SJSA1 (cell line): ENCODE data around the gene CYP46A1. TPM values are rescaled to one million over a fixed set of nuclear protein-coding genes. Genes with fewer than 3 reads are reported as not detected.

Experiments used
- DNase-seq, 2 experiments: peaks; one replicate each; pipeline ENCODE4 v3.0.0-alpha.2; 2015 to 2020; ENCODE audit warnings: low spot score in 2 of 2, low read depth in 1 of 2
- H3K27ac ChIP-seq: fragments of 250-450 bp; sonication (Bioruptor Pico); 2 replicates; pipeline ENCODE4 v1.5.1; 2020; ENCODE audit warnings: mild to moderate bottlenecking, moderate library complexity
- H3K27me3 ChIP-seq: fragments of 250-450 bp; sonication (Bioruptor Pico); replicated peaks from 2 replicates; pipeline ENCODE4 v1.5.1; 2020; ENCODE audit warnings: mild to moderate bottlenecking, moderate library complexity
- H3K36me3 ChIP-seq: fragments of 250-450 bp; sonication (Bioruptor Pico); 2 replicates; pipeline ENCODE4 v1.5.1; 2020; ENCODE audit warnings: mild to moderate bottlenecking
- H3K4me1 ChIP-seq: fragments of 250-450 bp; sonication (Bioruptor Pico); replicated peaks from 2 replicates; pipeline ENCODE4 v1.6.1; 2021; ENCODE audit warnings: mild to moderate bottlenecking
- H3K4me3 ChIP-seq: fragments of 250-450 bp; sonication (Bioruptor Pico); 2 replicates; pipeline ENCODE4 v1.5.1; 2020; ENCODE audit warnings: mild to moderate bottlenecking
- H3K9me3 ChIP-seq: fragments of 250-450 bp; sonication (Bioruptor Pico); replicated peaks from 2 replicates; pipeline ENCODE4 v1.5.1; 2020; ENCODE audit warnings: mild to moderate bottlenecking
- total RNA-seq: library from RNA; depleted of rRNA; stranded (reverse); fragments of >200 nt; shearing (Covaris generic); gene quantifications from 2 replicates; pipeline ENCODE4 v1.2.3, GENCODE V29; 2014

Gene CYP46A1
- total RNA-seq, 1 experiment from 2014 or later, result 0.21 TPM

DNA sequence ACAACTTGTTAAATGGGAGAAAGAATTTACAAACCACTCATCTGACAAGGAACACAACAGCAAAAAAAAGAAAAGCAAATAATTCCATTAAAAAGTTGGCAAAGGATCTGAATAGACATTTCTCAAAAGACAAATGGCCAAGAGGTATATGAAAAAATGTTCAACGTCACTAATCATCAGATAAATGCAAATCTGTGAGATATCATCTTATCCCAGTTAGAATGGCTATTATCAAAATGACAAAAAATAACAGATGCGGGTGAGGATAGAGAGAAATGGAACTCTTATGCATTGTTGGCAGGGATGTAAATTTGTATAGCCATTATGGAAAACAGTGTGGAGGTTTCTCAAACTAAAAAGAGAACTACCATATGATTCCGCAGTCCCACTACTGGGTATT lies 29.9 kb downstream of the CYP46A1 start:
- Histone ChIP-seq H3K4me3 (no peak overlapping the region), H3K4me1 (no peaks in the 10 kb centered on the region), H3K36me3 (no peaks in the 10 kb centered on the region), H3K27me3 (no peaks in the 10 kb centered on the region), H3K9me3 (no peaks in the 10 kb centered on the region), H3K27ac (no peak overlapping the region)
- no peak for DNase-seq

DNA sequence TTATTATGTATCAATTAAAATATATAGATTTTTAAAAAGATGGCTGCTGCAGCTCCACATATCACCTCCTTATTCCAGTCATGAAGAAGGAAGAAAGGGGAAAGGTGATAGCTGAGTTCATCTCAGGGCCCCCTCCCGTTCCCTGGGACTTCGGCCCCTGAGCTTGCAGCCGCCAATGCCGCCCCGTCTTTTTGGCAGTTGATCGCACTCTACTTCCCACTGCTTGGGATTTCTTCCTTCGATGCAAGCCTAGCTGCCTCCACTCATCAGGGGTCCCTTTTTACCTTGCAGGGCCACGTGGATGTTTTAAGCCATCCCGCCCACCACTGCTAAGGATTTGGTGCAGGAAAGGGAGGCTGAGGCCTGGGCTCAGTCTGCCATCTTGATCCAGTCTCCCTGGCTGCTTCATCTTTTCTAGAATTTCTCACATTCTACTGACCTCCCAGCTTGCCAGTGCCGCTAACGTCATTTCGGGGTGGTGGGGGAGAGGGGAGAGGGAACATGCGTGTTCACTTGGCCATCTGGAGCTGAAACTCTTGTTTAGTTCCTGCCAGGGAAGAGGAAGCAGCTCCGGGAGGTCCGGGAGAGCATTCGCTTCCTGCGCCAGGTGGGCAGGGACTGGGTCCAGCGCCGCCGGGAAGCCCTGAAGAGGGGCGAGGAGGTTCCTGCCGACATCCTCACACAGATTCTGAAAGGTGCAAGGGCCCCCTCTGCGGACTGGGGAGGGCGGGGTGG lies 31.3 kb downstream of the CYP46A1 start:
- Histone ChIP-seq H3K36me3 (no peaks in the 10 kb centered on the region), H3K4me1 (no peaks in the 10 kb centered on the region), H3K27ac (no peak overlapping the region), H3K27me3 (no peaks in the 10 kb centered on the region), H3K9me3 (no peaks in the 10 kb centered on the region), H3K4me3 (no peak overlapping the region)
- DNase-seq, result no peak

GRCh38 chr14:99716091-99716849 lies 32.2 kb downstream of the CYP46A1 start:
- H3K27ac ChIP-seq, result no peak overlapping the region
- no peaks in the 10 kb centered on the region for H3K4me1 ChIP-seq
- H3K27me3 ChIP-seq, result no peaks in the 10 kb centered on the region
- H3K4me3 ChIP-seq, result no peak overlapping the region
- no peaks in the 10 kb centered on the region for H3K36me3 ChIP-seq
- DNase-seq, result peak in 1 of 2 experiments; percentile 23
- no peaks in the 10 kb centered on the region for H3K9me3 ChIP-seq

DNA sequence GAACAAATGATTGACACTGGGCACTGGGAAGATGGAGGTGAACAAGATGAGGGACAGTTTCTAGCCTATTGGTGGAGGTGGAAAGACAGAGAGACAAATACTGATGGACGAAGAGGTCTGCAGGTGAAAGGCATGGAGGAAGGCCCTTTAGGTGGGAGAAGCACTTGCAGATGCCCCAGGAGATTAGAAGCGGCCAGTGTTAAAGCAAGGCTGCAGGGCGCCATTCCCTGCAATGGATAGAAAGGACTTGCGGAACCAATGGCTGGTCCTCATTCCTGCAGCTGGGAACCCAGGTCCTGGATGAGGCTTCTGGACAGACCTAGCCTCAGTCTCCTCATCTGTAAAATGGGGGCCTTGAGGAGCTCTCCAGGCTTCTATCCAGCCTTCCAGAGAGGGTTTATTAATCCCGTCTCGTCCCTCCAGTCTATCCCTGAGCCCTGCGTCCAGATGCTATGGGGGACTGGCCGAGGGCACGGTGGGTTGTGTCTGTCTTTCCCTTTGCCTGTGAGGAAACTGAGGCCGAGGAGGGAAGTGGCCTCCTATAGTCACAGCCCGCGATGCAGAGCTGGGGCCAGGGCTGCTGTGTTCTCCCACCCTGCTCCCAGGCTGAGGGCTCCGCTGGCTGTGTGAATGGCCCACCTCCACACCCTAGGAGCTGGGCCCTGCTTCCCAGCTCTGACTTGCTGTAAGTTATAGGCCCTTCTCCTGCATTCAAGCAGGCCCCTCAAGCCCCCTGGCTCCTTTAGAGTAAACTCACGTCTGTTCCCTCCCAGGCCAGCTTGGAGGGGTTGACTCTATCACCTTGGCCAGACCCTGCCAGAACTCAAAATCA lies 33.0 kb downstream of the CYP46A1 start:
- no peak for DNase-seq

DNA sequence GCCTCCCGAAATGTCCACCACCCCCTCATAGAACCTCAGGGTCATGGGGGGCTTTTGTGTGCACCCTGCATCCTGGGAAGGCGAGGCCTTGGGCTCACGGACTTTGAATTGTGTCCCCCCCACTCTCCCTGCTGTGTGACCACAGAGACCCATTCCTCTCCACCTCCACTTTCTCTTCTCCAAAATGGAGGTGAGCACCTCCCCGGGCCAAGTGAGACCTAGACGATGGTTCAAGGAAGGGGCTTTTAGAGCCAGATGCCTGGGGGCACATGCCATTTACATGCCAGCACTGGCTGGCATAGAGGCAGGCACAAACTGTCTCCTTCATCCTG lies 33.5 kb downstream of the CYP46A1 start:
- Histone ChIP-seq H3K9me3 (no peaks in the 10 kb centered on the region), H3K27ac (no peak overlapping the region), H3K4me1 (no peaks in the 10 kb centered on the region), H3K36me3 (no peaks in the 10 kb centered on the region), H3K27me3 (no peaks in the 10 kb centered on the region), H3K4me3 (no peak overlapping the region)
- DNase-seq, result no peak

More for the DNA sequence above, 33.0 kb downstream of the CYP46A1 start:
- no peaks in the 10 kb centered on the region for H3K4me1 ChIP-seq
- H3K9me3 ChIP-seq, result no peaks in the 10 kb centered on the region
- H3K27me3 ChIP-seq, result no peaks in the 10 kb centered on the region
- H3K27ac ChIP-seq, result no peak overlapping the region
- H3K4me3 ChIP-seq, result no peak overlapping the region
- H3K36me3 ChIP-seq, result no peaks in the 10 kb centered on the region

GRCh38 chr14:99718031-99718810 lies 34.1 kb downstream of the CYP46A1 start:
- Histone ChIP-seq H3K27ac (no peak overlapping the region), H3K4me1 (no peaks in the 10 kb centered on the region), H3K27me3 (no peaks in the 10 kb centered on the region), H3K9me3 (no peaks in the 10 kb centered on the region), H3K4me3 (no peak overlapping the region), H3K36me3 (no peaks in the 10 kb centered on the region)
- DNase-seq, result no peak

DNA sequence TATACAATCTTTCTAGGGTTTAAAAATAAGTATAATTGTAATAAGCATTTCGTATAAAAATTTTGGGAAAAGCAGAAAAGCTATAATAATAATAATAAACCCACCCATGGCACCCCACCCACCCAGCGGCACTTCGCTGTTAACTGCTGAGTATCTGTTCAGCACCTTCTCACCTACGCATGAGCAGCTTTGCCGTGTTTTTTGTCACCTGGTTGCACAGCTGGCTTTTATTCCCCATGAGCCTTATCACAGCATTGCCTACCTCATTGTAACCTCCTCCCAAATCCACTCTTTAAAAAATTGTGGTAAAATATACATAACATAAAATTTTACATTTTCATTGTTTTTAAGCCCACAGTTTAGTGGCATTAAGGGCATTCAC lies 34.7 kb downstream of the CYP46A1 start:
- Histone ChIP-seq H3K27me3 (no peaks in the 10 kb centered on the region), H3K4me1 (no peaks in the 10 kb centered on the region), H3K36me3 (no peaks in the 10 kb centered on the region), H3K27ac (no peak overlapping the region), H3K4me3 (no peak overlapping the region), H3K9me3 (no peaks in the 10 kb centered on the region)
- DNase-seq, result no peak

DNA sequence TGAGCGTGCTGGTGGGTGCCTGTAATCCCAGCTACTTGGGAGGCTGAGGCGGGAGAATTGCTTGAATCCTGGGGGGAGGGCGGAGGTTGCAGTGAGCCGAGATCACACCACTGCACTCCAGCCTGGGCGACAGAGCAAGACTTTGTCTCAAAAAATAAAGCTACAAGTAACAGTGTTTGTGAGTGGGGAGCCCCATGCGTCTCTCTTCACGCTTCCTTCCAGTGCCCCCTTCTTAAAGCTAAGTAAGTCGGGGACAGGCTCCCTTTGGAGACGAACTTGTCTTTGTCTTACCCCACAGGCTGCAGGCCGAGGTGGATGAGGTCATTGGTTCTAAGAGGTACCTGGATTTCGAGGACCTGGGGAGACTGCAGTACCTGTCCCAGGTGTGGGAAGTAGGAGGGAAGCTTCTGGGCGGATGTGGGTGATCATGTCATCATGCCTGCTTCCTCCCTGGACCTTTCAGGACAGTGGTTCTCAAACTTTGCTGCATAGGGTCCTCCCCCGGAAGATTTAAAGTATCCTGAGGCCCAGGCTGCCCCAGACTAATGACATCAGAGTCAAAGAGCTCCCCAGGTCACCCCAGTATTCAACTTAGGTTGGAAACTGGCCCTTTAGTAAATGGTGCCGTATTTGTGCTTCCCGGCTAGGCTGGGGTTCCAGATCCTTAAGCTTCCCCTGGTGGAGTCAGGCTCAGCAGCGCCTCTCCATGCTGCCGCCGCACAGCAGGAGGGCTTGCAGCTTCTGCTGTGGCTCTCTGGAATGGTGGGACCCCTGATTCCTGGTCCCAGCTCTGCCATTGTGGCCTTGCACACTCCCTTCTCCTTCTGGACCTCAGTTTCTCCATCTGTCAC lies 37.1 kb downstream of the CYP46A1 start:
- Histone ChIP-seq H3K4me1 (no peaks in the 10 kb centered on the region), H3K36me3 (no peaks in the 10 kb centered on the region), H3K4me3 (no peak overlapping the region), H3K27me3 (no peaks in the 10 kb centered on the region), H3K9me3 (no peaks in the 10 kb centered on the region), H3K27ac (no peak overlapping the region)
- DNase-seq, result peak in 1 of 2 experiments; percentile 24

- no peaks in the 10 kb centered on the region for H3K27me3 ChIP-seq
- peak in 1 of 2 experiments; percentile 31 for DNase-seq
Measured at GRCh38 chr14:99721792-99722516, 37.9 kb downstream of the CYP46A1 start.

GRCh38 chr14:99722741-99723140 lies 38.6 kb downstream of the CYP46A1 start:
- DNase-seq, result no peak
- H3K36me3 ChIP-seq, result no peaks in the 10 kb centered on the region
- H3K9me3 ChIP-seq, result no peaks in the 10 kb centered on the region
- H3K4me3 ChIP-seq, result no peak overlapping the region
- no peaks in the 10 kb centered on the region for H3K27me3 ChIP-seq
- H3K4me1 ChIP-seq, result no peaks in the 10 kb centered on the region
- no peak overlapping the region for H3K27ac ChIP-seq

More at GRCh38 chr14:99721792-99722516, 37.9 kb downstream of the CYP46A1 start:
- no peaks in the 10 kb centered on the region for H3K4me1 ChIP-seq
- H3K4me3 ChIP-seq, result no peak overlapping the region
- no peak overlapping the region for H3K27ac ChIP-seq
- H3K9me3 ChIP-seq, result no peaks in the 10 kb centered on the region
- H3K36me3 ChIP-seq, result no peaks in the 10 kb centered on the region

DNA sequence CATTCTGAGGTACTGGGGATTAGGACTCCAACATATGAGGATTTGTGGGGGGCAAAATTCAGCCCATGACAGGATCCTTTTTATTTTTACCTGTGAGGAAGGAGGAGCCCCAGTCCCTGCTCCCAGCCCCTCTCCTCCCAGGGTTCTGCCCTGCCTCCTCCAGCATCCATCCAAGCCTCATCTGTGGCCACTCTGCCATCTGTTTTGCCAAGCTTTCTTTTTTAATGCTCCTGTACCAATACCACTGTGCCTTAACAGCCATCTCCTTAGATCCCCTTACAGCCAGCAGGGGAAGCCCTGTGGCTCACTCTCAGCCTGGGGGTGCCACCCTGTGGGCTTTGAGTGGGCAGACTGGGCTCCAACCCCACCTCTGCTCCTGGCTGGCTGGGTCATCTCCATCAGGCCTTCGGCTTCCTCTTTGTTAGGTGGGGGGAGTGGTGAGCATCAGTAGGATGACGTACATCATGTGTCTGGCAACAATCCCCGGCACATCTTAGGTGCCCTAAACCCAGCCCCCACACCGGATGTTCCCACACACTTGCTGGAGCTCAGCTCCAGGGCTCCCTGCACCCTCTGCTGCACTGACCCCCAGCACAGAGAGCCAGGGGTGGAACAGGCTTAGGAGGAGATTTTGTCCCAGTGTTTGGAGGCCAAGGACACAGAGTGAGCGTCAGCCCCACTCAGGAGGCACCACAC lies 40.2 kb downstream of the CYP46A1 start:
- no peaks in the 10 kb centered on the region for H3K9me3 ChIP-seq
- no peak overlapping the region for H3K27ac ChIP-seq
- H3K27me3 ChIP-seq, result no peaks in the 10 kb centered on the region
- no peak for DNase-seq
- no peaks in the 10 kb centered on the region for H3K36me3 ChIP-seq
- H3K4me1 ChIP-seq, result no peaks in the 10 kb centered on the region
- H3K4me3 ChIP-seq, result no peak overlapping the region
